B cell (primary cell): ENCODE data around the gene NPC1.

Source experiments
- CTCF ChIP-seq: fragments of 200-600 bp; IDR thresholded peaks from one replicate; pipeline ENCODE4 v1.8.0; 2022; ENCODE audit warnings: antibody characterized with exemption, mild to moderate bottlenecking
- EZH2 ChIP-seq: IDR thresholded peaks from 2 replicates; pipeline ENCODE4 v1.6.1; 2012; ENCODE audit warnings: borderline replicate concordance, low read depth, mild to moderate bottlenecking, moderate library complexity, low read length; ENCODE audit not compliant: insufficient read depth, poor library complexity, severe bottlenecking

- TF ChIP-seq CTCF: no peak
- TF ChIP-seq EZH2: no peak
These were observed 45.4 kb upstream of the NPC1 start for GRCh38 chr18:23631746-23632145.
